Progenitor cell of endocrine pancreas (in vitro differentiated cells): ENCODE measurements around the gene IER5. TPM values are rescaled to one million over a fixed set of nuclear protein-coding genes. Genes with fewer than 3 reads are reported as not detected.

Experiments used
- DNase-seq: peaks from one replicate; pipeline ENCODE4 v3.0.0; 2021; ENCODE audit warnings: low spot score; ENCODE audit not compliant: unreplicated experiment
- H3K27ac Mint-ChIP-seq: 2 replicates; pipeline ENCODE4 v1.8.0; 2021; ENCODE audit warnings: mild to moderate bottlenecking, moderate library complexity, mixed read lengths
- H3K27me3 Mint-ChIP-seq: 2 replicates; pipeline ENCODE4 v1.8.0; 2021; ENCODE audit warnings: mixed read lengths
- H3K36me3 Mint-ChIP-seq: 2 replicates; pipeline ENCODE4 v1.8.0; 2022; ENCODE audit warnings: mixed read lengths; ENCODE audit not compliant: insufficient read depth
- H3K4me1 Mint-ChIP-seq: 2 replicates; pipeline ENCODE4 v1.8.0; 2021; ENCODE audit warnings: low read depth, mixed read lengths
- H3K4me3 Mint-ChIP-seq: 2 replicates; pipeline ENCODE4 v1.8.0; 2021; ENCODE audit warnings: low read depth, mild to moderate bottlenecking, moderate library complexity, mixed read lengths
- H3K9me3 Mint-ChIP-seq: 2 replicates; pipeline ENCODE4 v1.8.0; 2021; ENCODE audit warnings: low read depth, mixed read lengths
- CTCF ChIP-seq: fragments of 200-600 bp; sonication (generic); IDR thresholded peaks from one replicate; pipeline ENCODE4 v1.5.0; 2021; ENCODE audit warnings: antibody characterized with exemption, mild to moderate bottlenecking; ENCODE audit not compliant: unreplicated experiment
- total RNA-seq: library from RNA; stranded (reverse); gene quantifications from 2 replicates; pipeline ENCODE4 v1.2.1, GENCODE V29; 2021

The IER5 gene
- total RNA-seq, 1 donor from 2014 or later = 1.7 TPM

GRCh38 chr1:181049378-181049777 is 39.1 kb upstream of the IER5 start:
- Mint-ChIP-seq H3K4me3 (no peak overlapping the region), H3K4me1 (peaks cover 2% of the 10 kb centered on the region), H3K27me3 (no peaks in the 10 kb centered on the region), H3K27ac (no peak overlapping the region), H3K9me3 (peaks cover 6% of the 10 kb centered on the region), H3K36me3 (peaks cover 2% of the 10 kb centered on the region)
- DNase-seq = no peak
- TF ChIP-seq CTCF = no peak

- DNase-seq = no peak
- Mint-ChIP-seq H3K4me1 (no peaks in the 10 kb centered on the region), H3K4me3 (no peak overlapping the region), H3K36me3 (peaks cover 2% of the 10 kb centered on the region), H3K27ac (no peak overlapping the region), H3K9me3 (peaks cover 6% of the 10 kb centered on the region), H3K27me3 (peaks cover 11% of the 10 kb centered on the region)
- TF ChIP-seq CTCF = no peak
Observed at GRCh38 chr1:181050922-181051321, 37.6 kb upstream of the IER5 start.

DNA sequence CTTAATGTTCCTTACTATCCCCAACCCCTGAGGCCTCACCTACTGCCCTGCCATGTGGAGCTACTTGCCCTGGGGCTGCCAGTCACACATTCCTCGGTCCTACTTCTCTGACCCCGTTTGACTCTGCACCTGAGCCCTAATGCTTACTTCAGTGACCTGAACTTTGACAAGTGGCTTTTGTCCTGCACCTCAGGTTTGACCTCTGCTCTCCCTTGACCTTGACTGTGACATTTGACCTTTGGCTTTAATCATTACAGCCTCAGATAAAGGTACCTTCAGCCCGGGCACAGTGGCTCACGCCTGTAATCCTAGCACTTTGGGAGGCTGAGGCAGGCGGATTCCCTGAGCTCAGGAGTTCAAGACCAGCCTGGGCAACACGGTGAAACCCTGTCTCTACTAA is 31.9 kb upstream of the IER5 start:
- TF ChIP-seq CTCF = no peak
- H3K4me3 Mint-ChIP-seq = no peak overlapping the region
- H3K27me3 Mint-ChIP-seq = peaks cover 27% of the 10 kb centered on the region
- H3K4me1 Mint-ChIP-seq = peaks cover 1% of the 10 kb centered on the region
- no peak for DNase-seq
- H3K27ac Mint-ChIP-seq = no peak overlapping the region
- H3K36me3 Mint-ChIP-seq = no peaks in the 10 kb centered on the region
- H3K9me3 Mint-ChIP-seq = peaks cover 3% of the 10 kb centered on the region

- no peaks in the 10 kb centered on the region for H3K36me3 Mint-ChIP-seq
- TF ChIP-seq CTCF = no peak
- DNase-seq = no peak
- H3K4me1 Mint-ChIP-seq = peaks cover 1% of the 10 kb centered on the region
- no peak overlapping the region for H3K27ac Mint-ChIP-seq
- H3K27me3 Mint-ChIP-seq = peaks cover 27% of the 10 kb centered on the region
- no peak overlapping the region for H3K4me3 Mint-ChIP-seq
- H3K9me3 Mint-ChIP-seq = peaks cover 3% of the 10 kb centered on the region
Observed at GRCh38 chr1:181057079-181057478, 31.4 kb upstream of the IER5 start.

- H3K4me1 Mint-ChIP-seq = peaks cover 7% of the 10 kb centered on the region
Observed at GRCh38 chr1:181059435-181059834, 29.1 kb upstream of the IER5 start.

More at GRCh38 chr1:181059435-181059834, 29.1 kb upstream of the IER5 start:
- Mint-ChIP-seq H3K9me3 (peaks cover 3% of the 10 kb centered on the region), H3K27ac (no peak overlapping the region), H3K27me3 (peaks cover 29% of the 10 kb centered on the region), H3K36me3 (no peaks in the 10 kb centered on the region), H3K4me3 (no peak overlapping the region)
- DNase-seq = no peak
- TF ChIP-seq CTCF = no peak
